GM12872 (cell line): ENCODE results near the gene BLNK.
A peak's percentile ranks its signal among the peaks of the same experiment; 100 is the strongest.

ENCODE experiments used
- TF ChIP-seq, protein P1 (sequence below): IDR thresholded peaks from 3 replicates; pipeline ENCODE4 v1.5.1; 2011; ENCODE audit warnings: low read depth, mild to moderate bottlenecking, low read length, moderate library complexity; ENCODE audit not compliant: insufficient read depth

BLNK gene

DNA sequence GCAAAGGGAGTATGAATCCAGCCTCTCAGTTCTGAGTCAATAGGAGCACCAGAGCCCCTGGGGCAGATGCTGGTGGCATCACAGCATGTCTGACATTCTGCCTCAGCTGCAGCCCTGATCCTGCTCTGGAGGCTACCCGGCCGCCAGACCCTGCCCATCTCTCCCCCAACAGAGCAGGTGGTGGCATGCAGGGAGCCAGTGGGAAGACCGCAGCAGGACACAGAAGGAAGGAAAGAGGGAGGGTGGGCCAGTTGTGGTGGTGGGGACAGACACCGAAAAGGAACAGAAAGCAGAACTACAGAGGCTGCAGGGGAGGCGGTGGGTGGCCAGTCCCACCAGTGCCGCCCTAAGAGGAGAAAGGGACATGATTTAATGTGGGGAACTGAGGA, 35.3 kb downstream of the BLNK start:
- TF ChIP-seq, protein P1, sequence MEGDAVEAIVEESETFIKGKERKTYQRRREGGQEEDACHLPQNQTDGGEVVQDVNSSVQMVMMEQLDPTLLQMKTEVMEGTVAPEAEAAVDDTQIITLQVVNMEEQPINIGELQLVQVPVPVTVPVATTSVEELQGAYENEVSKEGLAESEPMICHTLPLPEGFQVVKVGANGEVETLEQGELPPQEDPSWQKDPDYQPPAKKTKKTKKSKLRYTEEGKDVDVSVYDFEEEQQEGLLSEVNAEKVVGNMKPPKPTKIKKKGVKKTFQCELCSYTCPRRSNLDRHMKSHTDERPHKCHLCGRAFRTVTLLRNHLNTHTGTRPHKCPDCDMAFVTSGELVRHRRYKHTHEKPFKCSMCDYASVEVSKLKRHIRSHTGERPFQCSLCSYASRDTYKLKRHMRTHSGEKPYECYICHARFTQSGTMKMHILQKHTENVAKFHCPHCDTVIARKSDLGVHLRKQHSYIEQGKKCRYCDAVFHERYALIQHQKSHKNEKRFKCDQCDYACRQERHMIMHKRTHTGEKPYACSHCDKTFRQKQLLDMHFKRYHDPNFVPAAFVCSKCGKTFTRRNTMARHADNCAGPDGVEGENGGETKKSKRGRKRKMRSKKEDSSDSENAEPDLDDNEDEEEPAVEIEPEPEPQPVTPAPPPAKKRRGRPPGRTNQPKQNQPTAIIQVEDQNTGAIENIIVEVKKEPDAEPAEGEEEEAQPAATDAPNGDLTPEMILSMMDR, result no peak

DNA sequence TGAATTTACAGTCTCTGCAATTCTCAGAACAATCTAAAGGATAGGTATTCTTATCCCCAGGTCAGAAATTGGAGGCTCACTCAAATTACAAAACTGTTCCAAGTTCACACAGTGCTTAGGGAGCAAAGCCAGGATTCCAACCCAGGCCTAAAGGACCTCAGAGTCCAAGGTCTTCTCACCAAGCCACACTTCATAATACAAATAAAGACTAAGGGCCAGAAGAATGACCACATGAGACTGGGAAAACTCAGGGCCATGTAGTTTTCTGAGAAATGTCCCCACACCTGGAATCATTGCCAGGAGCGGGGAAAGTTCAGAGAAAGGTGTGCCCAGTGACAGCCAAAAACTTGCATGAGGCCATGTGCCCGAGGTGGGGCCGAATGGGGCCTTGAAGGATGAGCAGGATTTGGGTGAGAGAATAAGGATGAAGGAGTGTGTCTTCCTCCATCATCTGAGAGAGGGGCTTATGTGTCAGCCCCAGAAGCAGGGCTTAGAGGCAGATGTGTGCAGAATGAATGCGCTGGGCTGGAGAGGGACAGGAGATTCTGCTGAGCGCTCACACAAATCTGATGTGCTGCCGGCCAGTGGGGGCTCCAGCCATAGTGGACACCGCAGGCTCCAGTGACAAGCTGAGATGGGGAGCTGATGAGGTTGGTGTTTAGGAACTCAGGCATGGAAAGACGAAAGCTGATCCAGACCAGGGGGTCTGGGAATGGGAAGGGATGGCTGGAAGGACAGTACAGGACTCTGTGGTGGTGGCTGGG, 35.9 kb downstream of the BLNK start:
- TF ChIP-seq, protein P1, result no peak

DNA sequence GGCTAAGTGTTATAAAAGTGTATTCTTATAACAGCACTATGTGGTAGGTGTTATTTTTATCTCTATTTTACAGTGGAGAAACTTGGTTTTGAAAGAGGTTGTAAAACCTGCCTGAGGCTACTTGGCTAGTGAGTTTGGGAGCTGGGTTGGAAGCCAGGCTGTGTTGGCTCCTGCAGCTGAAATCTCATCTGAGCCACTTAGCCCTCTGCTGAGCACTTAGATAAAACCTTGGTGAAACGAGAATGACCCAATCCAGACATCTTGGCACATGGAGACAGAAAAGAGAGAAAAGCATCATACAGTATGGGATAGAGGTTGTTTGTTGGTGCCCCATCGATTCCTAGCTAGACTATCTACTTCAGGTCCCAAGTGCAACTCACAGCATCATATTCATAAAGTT, 37.4 kb downstream of the BLNK start:
- TF ChIP-seq, protein P1, result no peak

DNA sequence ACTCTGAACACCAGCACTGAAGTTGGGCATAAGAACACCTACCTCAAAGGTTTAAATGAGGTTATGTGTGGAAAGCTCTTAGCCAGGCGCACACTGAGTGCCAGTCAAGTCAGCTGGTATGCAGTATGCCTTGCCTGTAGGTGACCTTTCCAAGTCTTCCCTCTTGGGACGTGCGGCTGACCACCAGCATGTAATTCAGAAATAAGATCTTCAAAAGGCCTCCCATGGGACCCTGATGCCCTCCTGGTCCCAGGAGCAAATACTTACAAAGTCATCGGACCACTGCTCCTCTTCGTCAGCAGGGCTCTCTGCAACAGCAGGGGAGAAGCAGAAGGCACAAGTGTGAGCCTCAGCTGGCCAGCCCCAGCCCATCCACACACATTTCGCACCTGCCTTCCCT, 40.8 kb downstream of the BLNK start:
- TF ChIP-seq, protein P1, result no peak

- TF ChIP-seq, protein P1, result peak; percentile 95
These were observed 41.8 kb downstream of the BLNK start for GRCh38 chr10:96229568-96230030.

DNA sequence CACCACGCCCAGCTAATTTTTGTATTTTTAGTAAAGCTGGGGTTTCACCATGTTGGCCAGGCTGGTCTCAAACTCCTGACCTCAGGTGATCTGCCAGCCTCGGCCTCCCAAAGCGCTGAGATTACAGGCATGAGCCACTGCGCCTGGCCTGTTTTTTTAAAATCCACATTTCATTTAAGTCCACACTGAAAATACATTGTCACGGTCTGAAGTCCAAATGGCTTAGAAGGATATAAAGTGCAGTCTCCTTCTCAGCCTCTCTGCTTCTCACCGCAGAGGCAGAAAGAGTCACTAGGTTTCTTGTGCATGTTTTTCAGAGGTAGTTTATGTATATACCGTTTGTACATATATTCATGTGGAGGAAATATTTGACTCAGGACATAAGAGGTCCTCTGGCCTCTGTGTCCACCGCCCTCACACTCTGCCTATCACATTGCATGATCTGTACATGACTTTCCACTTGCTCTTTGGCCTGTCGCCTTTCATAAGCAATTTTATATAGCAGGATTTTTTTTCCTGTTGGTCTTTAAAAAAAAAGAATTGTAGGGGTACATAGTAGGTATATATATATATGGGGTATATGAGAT, 42.9 kb downstream of the BLNK start:
- TF ChIP-seq, protein P1, result no peak

- TF ChIP-seq, protein P1, result no peak
These were observed 44.2 kb downstream of the BLNK start for GRCh38 chr10:96227206-96227605.
